HG03460 (cell line): ENCODE measurements around the gene TXNDC17.
"Not testable (repeated sequence)": the region's sequence is repeated elsewhere in the genome, so short reads cannot be mapped to it uniquely, and the experiment has no call there.

Experiments used
- ATAC-seq: cut with Tn5 transposase; IDR thresholded peaks from one replicate; pipeline ENCODE4 v1.9.1; 2021; ENCODE audit not compliant: unreplicated experiment

Gene TXNDC17

GRCh38 chr17:6636616-6637457, 4.0 kb upstream of the TXNDC17 start:
- ATAC-seq, result no peak

- no peak for ATAC-seq
Measured at GRCh38 chr17:6637458-6637840, 3.4 kb upstream of the TXNDC17 start.

GRCh38 chr17:6638046-6638908, 2.6 kb upstream of the TXNDC17 start:
- ATAC-seq, result no peak

GRCh38 chr17:6639014-6639585, 1.8 kb upstream of the TXNDC17 start:
- no peak for ATAC-seq

GRCh38 chr17:6639586-6640535, 999 bp upstream of the TXNDC17 start:
- ATAC-seq, result peak; percentile 4

GRCh38 chr17:6641247-6641863, 495 bp downstream of the TXNDC17 start:
- ATAC-seq, result no peak

- no peak for ATAC-seq
Measured at GRCh38 chr17:6642592-6642991, 1.7 kb downstream of the TXNDC17 start.

- ATAC-seq, result no peak
Measured at GRCh38 chr17:6643451-6644125, 2.7 kb downstream of the TXNDC17 start.

- no peak for ATAC-seq
Measured at GRCh38 chr17:6648181-6648580, 7.3 kb downstream of the TXNDC17 start.

GRCh38 chr17:6651354-6651918, 10.6 kb downstream of the TXNDC17 start, which contains the start of the genes C17orf100 and MED31:
C17orf100 (plus strand) TSS chr17:6651762; CDS start chr17:6651914, 152 bp downstream.
MED31 (minus strand) TSS chr17:6651605; CDS start chr17:6651528, 77 bp downstream.
- ATAC-seq, result peak; percentile 90

- peak; percentile 15 for ATAC-seq
Measured at GRCh38 chr17:6651919-6652452, 11.1 kb downstream of the TXNDC17 start.

- ATAC-seq, result no peak
Measured at GRCh38 chr17:6654841-6655731, 14.2 kb downstream of the TXNDC17 start.

- not testable (repeated sequence) for ATAC-seq
Measured at GRCh38 chr17:6655732-6656361, 15.0 kb downstream of the TXNDC17 start.

- ATAC-seq, result not testable (repeated sequence)
Measured at GRCh38 chr17:6656797-6657632, 16.2 kb downstream of the TXNDC17 start.

- ATAC-seq, result no peak
Measured at GRCh38 chr17:6657633-6658287, 16.9 kb downstream of the TXNDC17 start.

- ATAC-seq, result not testable (repeated sequence)
Measured at GRCh38 chr17:6658411-6658810, 17.6 kb downstream of the TXNDC17 start.
